HepG2 (cell line): ENCODE results near the gene RBBP8NL. TPM values are rescaled to one million over a fixed set of nuclear protein-coding genes. Genes with fewer than 3 reads are reported as not detected.

Source experiments
- CAMTA2 ChIP-seq: sonication (generic); formaldehyde crosslinking; IDR thresholded peaks from 2 replicates; pipeline ENCODE4 v1.4.0; 2020; ENCODE audit warnings: mild to moderate bottlenecking, missing genetic modification reagents, borderline replicate concordance
- CREM ChIP-seq, 2 experiments: sonication (generic) in 1 of 2; formaldehyde crosslinking in 1 of 2; IDR thresholded peaks; 2 replicates each; pipeline versions ENCODE4 v1.4.0 to v1.6.1; 2016 to 2020; ENCODE audit warnings: antibody characterized with exemption in 1 of 2, mild to moderate bottlenecking in 1 of 2, missing genetic modification reagents in 1 of 2
- HIC2 ChIP-seq: sonication (generic); formaldehyde crosslinking; IDR thresholded peaks from 2 replicates; pipeline ENCODE4 v1.9.0; 2022; ENCODE audit warnings: low read depth, missing genetic modification reagents
- JUN ChIP-seq: sonication (generic); formaldehyde crosslinking; IDR thresholded peaks from 2 replicates; pipeline ENCODE4 v1.4.0; 2020; ENCODE audit warnings: mild to moderate bottlenecking, missing genetic modification reagents
- KLF16 ChIP-seq, 2 experiments: sonication (generic) in 1 of 2; formaldehyde crosslinking in 1 of 2; IDR thresholded peaks; 2 replicates each; pipeline versions ENCODE4 v1.6.1 to v1.8.0; 2016 to 2023; ENCODE audit warnings: missing genetic modification reagents in 2 of 2, missing compliant biosample characterization in 1 of 2
- PAWR ChIP-seq: sonication (generic); formaldehyde crosslinking; IDR thresholded peaks from 2 replicates; pipeline ENCODE4 v1.4.0; 2020; ENCODE audit warnings: missing genetic modification reagents, mild to moderate bottlenecking, borderline replicate concordance
- PHF8 ChIP-seq: sonication (generic); formaldehyde crosslinking; IDR thresholded peaks from 2 replicates; pipeline ENCODE4 v1.5.0; 2020; ENCODE audit warnings: missing genetic modification reagents
- RBM39 ChIP-seq: fragments of 200-400 bp; formaldehyde crosslinking; IDR thresholded peaks from one replicate; pipeline ENCODE4 v1.6.1; 2018; ENCODE audit warnings: antibody characterized with exemption, mild to moderate bottlenecking, low read depth, low read length; ENCODE audit not compliant: poor library complexity, severe bottlenecking
- TMF1 ChIP-seq: sonication (generic); formaldehyde crosslinking; IDR thresholded peaks from 2 replicates; pipeline ENCODE4 v1.8.1; 2022; ENCODE audit warnings: low read depth, missing genetic modification reagents
- ZIK1 ChIP-seq: sonication (generic); formaldehyde crosslinking; IDR thresholded peaks from 2 replicates; pipeline ENCODE4 v1.5.0; 2020; ENCODE audit warnings: mild to moderate bottlenecking, low read depth, missing genetic modification reagents, borderline replicate concordance
- ZNF124 ChIP-seq: sonication (generic); formaldehyde crosslinking; IDR thresholded peaks from 2 replicates; pipeline ENCODE4 v1.4.0; 2020; ENCODE audit warnings: missing genetic modification reagents
- ZNF550 ChIP-seq: sonication (generic); formaldehyde crosslinking; IDR thresholded peaks from 2 replicates; pipeline ENCODE4 v1.4.0; 2020; ENCODE audit warnings: mild to moderate bottlenecking, missing genetic modification reagents, borderline replicate concordance
- ZNF572 ChIP-seq: sonication (generic); formaldehyde crosslinking; IDR thresholded peaks from 2 replicates; pipeline ENCODE4 v1.5.1; 2020; ENCODE audit warnings: mild to moderate bottlenecking, missing genetic modification reagents
- ZNF598 ChIP-seq: sonication (generic); formaldehyde crosslinking; IDR thresholded peaks from 2 replicates; pipeline ENCODE4 v1.5.1; 2020; ENCODE audit warnings: mild to moderate bottlenecking, missing genetic modification reagents, borderline replicate concordance
- ZXDC ChIP-seq: sonication (generic); formaldehyde crosslinking; IDR thresholded peaks from 2 replicates; pipeline ENCODE4 v1.5.0; 2020; ENCODE audit warnings: mild to moderate bottlenecking, missing genetic modification reagents
- polyA plus RNA-seq, 8 experiments: library from polyadenylated mRNA; depleted of rRNA in 3 of 8; stranded (reverse) in 7 of 8; unstranded in 1 of 8; fragments of >200 nt; fragmentation: Illumina TruSeq in 4 of 8; extraction: Trizol in 4 of 8; gene quantifications; 2 replicates each; pipeline versions ENCODE4 v1.2.1 to v1.2.3, GENCODE V29; 2011 to 2016; ENCODE audit warnings: low read depth in 4 of 8, missing spikeins in 1 of 8, mixed read lengths in 1 of 8; ENCODE audit not compliant: insufficient read depth in 1 of 8
- total RNA-seq, 5 experiments: library from RNA; depleted of rRNA; stranded (reverse); fragments of >200 nt; fragmentation: Illumina TruSeq; extraction: Trizol; gene quantifications; 2 replicates each; pipeline ENCODE4 v1.2.3, GENCODE V29; 2016; ENCODE audit warnings: low read depth in 1 of 5
- TF ChIP-seq, protein P1 (sequence below): sonication (generic); formaldehyde crosslinking; conservative IDR thresholded peaks from 2 replicates; pipeline ENCODE4 v1.5.0; 2020; ENCODE audit warnings: missing genetic modification reagents
- TF ChIP-seq, protein P2 (sequence below): sonication (generic); formaldehyde crosslinking; IDR thresholded peaks from 2 replicates; pipeline ENCODE4 v1.5.1; 2020; ENCODE audit warnings: missing genetic modification reagents, mild to moderate bottlenecking, borderline replicate concordance
- TF ChIP-seq, protein P3 (sequence below): sonication (generic); formaldehyde crosslinking; IDR thresholded peaks from 2 replicates; pipeline ENCODE4 v1.4.0; 2020; ENCODE audit warnings: low read depth, mild to moderate bottlenecking, missing genetic modification reagents

Gene RBBP8NL
- total and polyA plus RNA-seq, 2 of the 13 experiments (the other 11 are each of a cell fraction or from before 2014, with no cell fraction given) = 0.69 to 0.86 TPM

DNA sequence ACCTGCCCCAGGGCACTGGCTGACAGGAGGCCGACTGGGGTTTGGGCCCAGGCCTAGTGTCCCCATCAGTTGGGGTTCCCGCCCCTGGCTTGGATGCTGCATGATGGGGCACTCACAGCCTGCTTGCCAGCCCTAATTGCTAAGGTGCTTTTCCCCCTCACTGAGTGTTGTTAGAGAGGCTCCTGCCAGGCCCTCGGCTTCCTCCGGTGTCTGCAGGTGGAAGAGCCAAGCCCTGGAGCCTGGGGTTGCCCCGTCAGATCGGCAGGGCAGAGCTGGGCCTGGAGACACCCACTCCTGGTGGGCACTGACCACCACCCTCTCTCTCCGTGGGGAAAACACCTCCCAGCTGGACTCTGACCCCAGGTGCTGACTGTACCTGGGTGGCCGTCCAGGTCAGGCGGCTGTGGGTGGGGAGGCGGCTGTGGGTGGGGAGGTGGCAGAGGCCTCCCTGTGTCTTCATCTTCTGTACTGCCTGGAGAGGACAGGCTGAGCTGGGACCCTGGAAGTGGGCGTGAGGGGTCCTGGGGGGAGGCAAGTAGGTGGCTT, 14.2 kb downstream of the RBBP8NL start (continued):
- TF ChIP-seq, protein P1, sequence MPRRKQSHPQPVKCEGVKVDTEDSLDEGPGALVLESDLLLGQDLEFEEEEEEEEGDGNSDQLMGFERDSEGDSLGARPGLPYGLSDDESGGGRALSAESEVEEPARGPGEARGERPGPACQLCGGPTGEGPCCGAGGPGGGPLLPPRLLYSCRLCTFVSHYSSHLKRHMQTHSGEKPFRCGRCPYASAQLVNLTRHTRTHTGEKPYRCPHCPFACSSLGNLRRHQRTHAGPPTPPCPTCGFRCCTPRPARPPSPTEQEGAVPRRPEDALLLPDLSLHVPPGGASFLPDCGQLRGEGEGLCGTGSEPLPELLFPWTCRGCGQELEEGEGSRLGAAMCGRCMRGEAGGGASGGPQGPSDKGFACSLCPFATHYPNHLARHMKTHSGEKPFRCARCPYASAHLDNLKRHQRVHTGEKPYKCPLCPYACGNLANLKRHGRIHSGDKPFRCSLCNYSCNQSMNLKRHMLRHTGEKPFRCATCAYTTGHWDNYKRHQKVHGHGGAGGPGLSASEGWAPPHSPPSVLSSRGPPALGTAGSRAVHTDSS (CRISPR knock-in tag) = 0 out of 2 replicates have a peak, but pooled peaks have one; percentile 37
- TF ChIP-seq TMF1 (0 out of 2 replicates have a peak, but pooled peaks have one; percentile 37), ZXDC (CRISPR knock-in tag) (0 out of 2 replicates have a peak, but pooled peaks have one; percentile 31), ZIK1 (peak; percentile 69; the same call in 1 of the 2 replicates), KLF16 (CRISPR knock-in tag; IDR thresholded peaks at IDR 0.05) (0 out of 4 replicates have a peak, but pooled peaks of 1 of the 2 experiments have one; percentile 27), CAMTA2 (CRISPR knock-in tag) (0 out of 2 replicates have a peak, but pooled peaks have one; percentile 1), ZNF124 (CRISPR knock-in tag) (no peak), HIC2 (CRISPR knock-in tag) (no peak), RBM39 (peak; percentile 24), PHF8 (0 out of 2 replicates have a peak, but pooled peaks have one; percentile 8), ZNF598 (CRISPR knock-in tag) (no peak), PAWR (CRISPR knock-in tag) (no peak), ZNF550 (CRISPR knock-in tag) (no peak), ZNF572 (no peak), JUN (CRISPR knock-in tag) (0 out of 2 replicates have a peak, but pooled peaks have one; percentile 8), CREM (IDR thresholded peaks at IDR 0.05) (no peak), CREM (CRISPR knock-in tag; IDR thresholded peaks at IDR 0.05) (no peak)
- TF ChIP-seq, protein P2, sequence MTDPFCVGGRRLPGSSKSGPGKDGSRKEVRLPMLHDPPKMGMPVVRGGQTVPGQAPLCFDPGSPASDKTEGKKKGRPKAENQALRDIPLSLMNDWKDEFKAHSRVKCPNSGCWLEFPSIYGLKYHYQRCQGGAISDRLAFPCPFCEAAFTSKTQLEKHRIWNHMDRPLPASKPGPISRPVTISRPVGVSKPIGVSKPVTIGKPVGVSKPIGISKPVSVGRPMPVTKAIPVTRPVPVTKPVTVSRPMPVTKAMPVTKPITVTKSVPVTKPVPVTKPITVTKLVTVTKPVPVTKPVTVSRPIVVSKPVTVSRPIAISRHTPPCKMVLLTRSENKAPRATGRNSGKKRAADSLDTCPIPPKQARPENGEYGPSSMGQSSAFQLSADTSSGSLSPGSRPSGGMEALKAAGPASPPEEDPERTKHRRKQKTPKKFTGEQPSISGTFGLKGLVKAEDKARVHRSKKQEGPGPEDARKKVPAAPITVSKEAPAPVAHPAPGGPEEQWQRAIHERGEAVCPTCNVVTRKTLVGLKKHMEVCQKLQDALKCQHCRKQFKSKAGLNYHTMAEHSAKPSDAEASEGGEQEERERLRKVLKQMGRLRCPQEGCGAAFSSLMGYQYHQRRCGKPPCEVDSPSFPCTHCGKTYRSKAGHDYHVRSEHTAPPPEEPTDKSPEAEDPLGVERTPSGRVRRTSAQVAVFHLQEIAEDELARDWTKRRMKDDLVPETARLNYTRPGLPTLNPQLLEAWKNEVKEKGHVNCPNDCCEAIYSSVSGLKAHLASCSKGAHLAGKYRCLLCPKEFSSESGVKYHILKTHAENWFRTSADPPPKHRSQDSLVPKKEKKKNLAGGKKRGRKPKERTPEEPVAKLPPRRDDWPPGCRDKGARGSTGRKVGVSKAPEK = no peak
- TF ChIP-seq, protein P3, sequence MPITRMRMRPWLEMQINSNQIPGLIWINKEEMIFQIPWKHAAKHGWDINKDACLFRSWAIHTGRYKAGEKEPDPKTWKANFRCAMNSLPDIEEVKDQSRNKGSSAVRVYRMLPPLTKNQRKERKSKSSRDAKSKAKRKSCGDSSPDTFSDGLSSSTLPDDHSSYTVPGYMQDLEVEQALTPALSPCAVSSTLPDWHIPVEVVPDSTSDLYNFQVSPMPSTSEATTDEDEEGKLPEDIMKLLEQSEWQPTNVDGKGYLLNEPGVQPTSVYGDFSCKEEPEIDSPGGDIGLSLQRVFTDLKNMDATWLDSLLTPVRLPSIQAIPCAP = no peak
